Measurements from ENCODE around the gene GIGYF1.

DNA sequence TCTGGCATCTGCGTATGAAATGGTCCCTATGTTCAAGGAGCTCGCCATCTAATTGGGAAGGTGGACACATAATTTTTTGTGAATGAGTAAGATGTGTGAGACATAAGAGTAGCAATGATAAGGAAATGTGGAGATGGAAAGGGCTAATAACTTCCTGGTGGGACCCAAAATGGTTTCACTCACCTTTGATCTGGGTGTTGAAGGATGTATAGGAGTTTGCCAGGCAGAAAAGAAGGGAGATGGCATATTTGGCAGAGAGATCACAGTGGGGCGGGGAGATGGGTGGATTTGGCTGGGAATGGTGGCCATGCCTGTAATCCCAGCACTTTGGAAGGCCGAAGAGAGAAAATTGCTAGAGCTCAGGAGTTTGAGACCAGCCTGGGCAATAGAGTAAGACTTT lies 16.4 kb upstream of the GIGYF1 start:
- TF ChIP-seq, protein P1, sequence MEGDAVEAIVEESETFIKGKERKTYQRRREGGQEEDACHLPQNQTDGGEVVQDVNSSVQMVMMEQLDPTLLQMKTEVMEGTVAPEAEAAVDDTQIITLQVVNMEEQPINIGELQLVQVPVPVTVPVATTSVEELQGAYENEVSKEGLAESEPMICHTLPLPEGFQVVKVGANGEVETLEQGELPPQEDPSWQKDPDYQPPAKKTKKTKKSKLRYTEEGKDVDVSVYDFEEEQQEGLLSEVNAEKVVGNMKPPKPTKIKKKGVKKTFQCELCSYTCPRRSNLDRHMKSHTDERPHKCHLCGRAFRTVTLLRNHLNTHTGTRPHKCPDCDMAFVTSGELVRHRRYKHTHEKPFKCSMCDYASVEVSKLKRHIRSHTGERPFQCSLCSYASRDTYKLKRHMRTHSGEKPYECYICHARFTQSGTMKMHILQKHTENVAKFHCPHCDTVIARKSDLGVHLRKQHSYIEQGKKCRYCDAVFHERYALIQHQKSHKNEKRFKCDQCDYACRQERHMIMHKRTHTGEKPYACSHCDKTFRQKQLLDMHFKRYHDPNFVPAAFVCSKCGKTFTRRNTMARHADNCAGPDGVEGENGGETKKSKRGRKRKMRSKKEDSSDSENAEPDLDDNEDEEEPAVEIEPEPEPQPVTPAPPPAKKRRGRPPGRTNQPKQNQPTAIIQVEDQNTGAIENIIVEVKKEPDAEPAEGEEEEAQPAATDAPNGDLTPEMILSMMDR (IDR thresholded peaks at IDR 0.05): no peak
- no peak for TF ChIP-seq POLR2AphosphoS5 (IDR thresholded peaks at IDR 0.05)
- no peak for TF ChIP-seq POLR2A (IDR thresholded peaks at IDR 0.05)
